Mesendoderm (in vitro differentiated cells): ENCODE measurements around the gene GVQW3.

Experiments
- DNase-seq: peaks from one replicate; pipeline ENCODE4 v3.0.0; 2013
- H2AK5ac ChIP-seq: 2 replicates; pipeline ENCODE4 v1.6.1; 2013; ENCODE audit warnings: low read length, inconsistent platforms
- H2BK120ac ChIP-seq: 2 replicates; pipeline ENCODE4 v1.6.1; 2013; ENCODE audit warnings: low read depth, mild to moderate bottlenecking, low read length, moderate library complexity, mixed read lengths
- H2BK15ac ChIP-seq: replicated peaks from 2 replicates; pipeline ENCODE4 v1.6.1; 2013; ENCODE audit warnings: low read depth, mild to moderate bottlenecking, moderate library complexity
- H2BK5ac ChIP-seq: 2 replicates; pipeline ENCODE4 v1.6.1; 2013; ENCODE audit warnings: low read length, inconsistent platforms
- H3K18ac ChIP-seq: 2 replicates; pipeline ENCODE4 v1.6.1; 2013; ENCODE audit warnings: mild to moderate bottlenecking, low read length, mixed read lengths
- H3K23ac ChIP-seq: one replicate; pipeline ENCODE4 v1.6.1; 2013; ENCODE audit warnings: low read length
- H3K27ac ChIP-seq: 2 replicates; pipeline ENCODE4 v1.5.1; 2013; ENCODE audit warnings: low read depth, mild to moderate bottlenecking, inconsistent platforms, low read length, moderate library complexity
- H3K27me3 ChIP-seq: 2 replicates; pipeline ENCODE4 v1.6.1; 2013; ENCODE audit warnings: low read length, control low read depth, mild to moderate bottlenecking, inconsistent platforms; ENCODE audit not compliant: insufficient read depth, poor library complexity
- H3K36me3 ChIP-seq: 2 replicates; pipeline ENCODE4 v1.6.1; 2013; ENCODE audit warnings: low read length, inconsistent platforms; ENCODE audit not compliant: control insufficient read depth, insufficient read depth
- H3K4ac ChIP-seq: one replicate; pipeline ENCODE4 v1.6.1; 2013; ENCODE audit warnings: low read depth, mild to moderate bottlenecking, low read length, moderate library complexity
- H3K4me1 ChIP-seq: 2 replicates; pipeline ENCODE4 v1.6.1; 2013; ENCODE audit warnings: low read depth, low read length, inconsistent platforms; ENCODE audit not compliant: control insufficient read depth
- H3K4me2 ChIP-seq: 2 replicates; pipeline ENCODE4 v1.6.1; 2013; ENCODE audit warnings: low read length
- H3K4me3 ChIP-seq: 2 replicates; pipeline ENCODE4 v1.5.1; 2013; ENCODE audit warnings: mild to moderate bottlenecking, low read length
- H3K56ac ChIP-seq: one replicate; pipeline ENCODE4 v1.6.1; 2013; ENCODE audit warnings: low read length
- H3K79me1 ChIP-seq: 2 replicates; pipeline ENCODE4 v1.6.1; 2013; ENCODE audit warnings: low read length, inconsistent platforms
- H3K79me2 ChIP-seq: 2 replicates; pipeline ENCODE4 v1.6.1; 2013; ENCODE audit warnings: mild to moderate bottlenecking, low read length; ENCODE audit not compliant: control insufficient read depth, insufficient read depth
- H3K9ac ChIP-seq: 2 replicates; pipeline ENCODE4 v1.6.1; 2013; ENCODE audit warnings: low read length, inconsistent platforms
- H4K5ac ChIP-seq: one replicate; pipeline ENCODE4 v1.6.1; 2013; ENCODE audit warnings: low read length
- H4K8ac ChIP-seq: one replicate; pipeline ENCODE4 v1.6.1; 2013; ENCODE audit warnings: low read depth, mild to moderate bottlenecking, control low read depth, low read length, moderate library complexity
- WGBS: extraction: QIAGEN DNeasy Blood & Tissue Kit; methylation state at CpG from one replicate; pipeline ENCODE4 v1.1.7; 2013; ENCODE audit warnings: low lambda C conversion rate, missing lambda C conversion rate; ENCODE audit not compliant: insufficient coverage; ENCODE audit errors: extremely low coverage; 5-methylcytosine and 5-hydroxymethylcytosine counted together

Gene GVQW3

GRCh38 chr11:76337923-76338322, 43.2 kb upstream of the GVQW3 start:
- Histone ChIP-seq H3K56ac (no peak overlapping the region), H3K4me2 (no peak overlapping the region), H3K4ac (no peak overlapping the region), H2BK5ac (no peak overlapping the region), H3K9ac (no peak overlapping the region), H2AK5ac (no peak overlapping the region), H3K79me2 (no peaks in the 10 kb centered on the region), H3K36me3 (no peaks in the 10 kb centered on the region), H3K27me3 (no peaks in the 10 kb centered on the region), H3K4me1 (no peaks in the 10 kb centered on the region), H2BK120ac (no peak overlapping the region), H3K4me3 (no peak overlapping the region), H3K27ac (no peak overlapping the region), H3K18ac (no peak overlapping the region), H3K23ac (no peak overlapping the region), H4K8ac (no peak overlapping the region), H4K5ac (no peak overlapping the region), H2BK15ac (no peak overlapping the region), H3K79me1 (no peaks in the 10 kb centered on the region)
- no CpG with 5 or more reads among the region's 4 CpGs for WGBS
- DNase-seq = no peak

- H3K56ac ChIP-seq = no peak overlapping the region
- H3K27me3 ChIP-seq = no peaks in the 10 kb centered on the region
- no peak overlapping the region for H3K4me3 ChIP-seq
- DNase-seq = no peak
- H4K8ac ChIP-seq = no peak overlapping the region
- H2BK15ac ChIP-seq = no peak overlapping the region
- H3K4ac ChIP-seq = no peak overlapping the region
- WGBS = no CpG with 5 or more reads among the region's 6 CpGs
- H3K23ac ChIP-seq = no peak overlapping the region
- no peaks in the 10 kb centered on the region for H3K36me3 ChIP-seq
- no peaks in the 10 kb centered on the region for H3K79me2 ChIP-seq
- H2BK5ac ChIP-seq = no peak overlapping the region
- H3K27ac ChIP-seq = no peak overlapping the region
- H3K79me1 ChIP-seq = no peaks in the 10 kb centered on the region
- no peak overlapping the region for H3K9ac ChIP-seq
- H2BK120ac ChIP-seq = no peak overlapping the region
- H3K4me1 ChIP-seq = no peaks in the 10 kb centered on the region
- no peak overlapping the region for H3K4me2 ChIP-seq
- no peak overlapping the region for H3K18ac ChIP-seq
- no peak overlapping the region for H4K5ac ChIP-seq
- H2AK5ac ChIP-seq = no peak overlapping the region
Measured at GRCh38 chr11:76339221-76339620, 41.9 kb upstream of the GVQW3 start.

GRCh38 chr11:76347466-76347865, 33.7 kb upstream of the GVQW3 start:
- WGBS = no CpG with 5 or more reads among the region's 2 CpGs
- no peak for DNase-seq

DNA sequence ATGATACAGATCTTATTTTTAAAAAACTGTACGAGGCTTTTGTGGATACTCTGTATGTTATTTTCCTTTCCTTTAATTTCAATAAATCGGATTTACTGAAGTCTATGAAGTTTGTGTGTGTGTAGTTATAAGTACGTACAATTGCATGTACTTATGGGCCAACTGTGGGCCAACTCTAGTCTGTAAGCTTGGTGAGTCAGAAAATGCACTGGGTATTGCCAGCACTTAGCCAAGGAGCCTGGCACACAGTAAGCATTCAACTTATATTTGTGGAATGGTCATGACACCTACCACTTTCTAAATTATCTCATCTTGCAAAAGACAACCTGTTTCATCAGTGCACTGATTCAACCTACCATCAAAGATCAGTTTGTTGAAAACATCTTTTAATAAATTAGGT, 32.8 kb upstream of the GVQW3 start:
- Histone ChIP-seq H3K18ac (no peak overlapping the region), H2BK15ac (no peak overlapping the region), H3K4ac (no peak overlapping the region), H3K56ac (no peak overlapping the region), H3K4me2 (no peak overlapping the region), H3K36me3 (no peaks in the 10 kb centered on the region), H2BK5ac (no peak overlapping the region), H4K5ac (no peak overlapping the region), H3K27me3 (no peaks in the 10 kb centered on the region), H2BK120ac (no peak overlapping the region), H4K8ac (no peak overlapping the region), H3K79me2 (no peaks in the 10 kb centered on the region), H3K9ac (no peak overlapping the region), H3K27ac (no peak overlapping the region), H2AK5ac (no peak overlapping the region), H3K4me1 (no peaks in the 10 kb centered on the region), H3K23ac (no peak overlapping the region), H3K79me1 (no peaks in the 10 kb centered on the region), H3K4me3 (no peak overlapping the region)
- DNase-seq = no peak
- no CpG with 5 or more reads among the region's 3 CpGs for WGBS

More at GRCh38 chr11:76347466-76347865, 33.7 kb upstream of the GVQW3 start:
- no peak overlapping the region for H4K8ac ChIP-seq
- H4K5ac ChIP-seq = no peak overlapping the region
- no peaks in the 10 kb centered on the region for H3K79me1 ChIP-seq
- H3K23ac ChIP-seq = no peak overlapping the region
- no peaks in the 10 kb centered on the region for H3K4me1 ChIP-seq
- no peak overlapping the region for H2AK5ac ChIP-seq
- H3K9ac ChIP-seq = no peak overlapping the region
- H2BK15ac ChIP-seq = no peak overlapping the region
- no peak overlapping the region for H2BK5ac ChIP-seq
- no peak overlapping the region for H3K4ac ChIP-seq
- no peaks in the 10 kb centered on the region for H3K36me3 ChIP-seq
- H3K4me3 ChIP-seq = no peak overlapping the region
- no peaks in the 10 kb centered on the region for H3K27me3 ChIP-seq
- no peaks in the 10 kb centered on the region for H3K79me2 ChIP-seq
- H3K27ac ChIP-seq = no peak overlapping the region
- no peak overlapping the region for H2BK120ac ChIP-seq
- no peak overlapping the region for H3K18ac ChIP-seq
- no peak overlapping the region for H3K56ac ChIP-seq
- no peak overlapping the region for H3K4me2 ChIP-seq

DNA sequence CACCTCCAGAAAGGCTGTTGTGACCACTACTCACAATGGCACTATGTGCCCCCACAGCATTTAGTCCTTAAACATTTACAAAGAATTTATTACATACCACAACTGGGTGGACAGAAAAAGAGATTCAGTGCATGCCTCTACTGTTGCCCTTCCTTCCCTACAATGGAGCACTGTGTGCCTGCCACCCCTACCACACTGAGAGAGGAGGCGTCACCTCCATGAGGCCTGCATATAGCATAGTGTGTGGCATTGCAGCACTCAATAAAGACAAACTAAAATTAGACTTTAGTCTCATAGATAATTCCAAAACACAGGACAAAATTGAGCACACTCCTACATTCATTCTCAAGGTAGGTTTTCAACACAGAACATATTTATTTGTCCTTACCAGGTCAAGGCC, 26.0 kb upstream of the GVQW3 start:
- H2BK15ac ChIP-seq = no peak overlapping the region
- H3K79me2 ChIP-seq = no peaks in the 10 kb centered on the region
- no peak overlapping the region for H3K4ac ChIP-seq
- no peak overlapping the region for H3K4me3 ChIP-seq
- H3K27ac ChIP-seq = no peak overlapping the region
- H3K18ac ChIP-seq = no peak overlapping the region
- H4K8ac ChIP-seq = no peak overlapping the region
- no peak overlapping the region for H3K9ac ChIP-seq
- H3K23ac ChIP-seq = no peak overlapping the region
- H2BK5ac ChIP-seq = no peak overlapping the region
- DNase-seq = no peak
- no peak overlapping the region for H3K56ac ChIP-seq
- no peak overlapping the region for H3K4me2 ChIP-seq
- no peaks in the 10 kb centered on the region for H3K79me1 ChIP-seq
- no peaks in the 10 kb centered on the region for H3K27me3 ChIP-seq
- no peak overlapping the region for H2AK5ac ChIP-seq
- no peak overlapping the region for H4K5ac ChIP-seq
- H3K4me1 ChIP-seq = no peaks in the 10 kb centered on the region
- no CpG with 5 or more reads among the region's 1 CpG for WGBS
- H3K36me3 ChIP-seq = no peaks in the 10 kb centered on the region
- no peak overlapping the region for H2BK120ac ChIP-seq

- H3K4me1 ChIP-seq = no peaks in the 10 kb centered on the region
- no peak overlapping the region for H4K5ac ChIP-seq
- H3K36me3 ChIP-seq = no peaks in the 10 kb centered on the region
- no peak overlapping the region for H3K18ac ChIP-seq
- no peak overlapping the region for H2BK120ac ChIP-seq
- no peak overlapping the region for H2BK5ac ChIP-seq
- H3K56ac ChIP-seq = no peak overlapping the region
- H3K27ac ChIP-seq = no peak overlapping the region
- H3K79me2 ChIP-seq = peaks cover 2% of the 10 kb centered on the region
- no peak overlapping the region for H3K9ac ChIP-seq
- H3K4me2 ChIP-seq = no peak overlapping the region
- H3K79me1 ChIP-seq = no peaks in the 10 kb centered on the region
- no peak overlapping the region for H2AK5ac ChIP-seq
- DNase-seq = no peak
- H4K8ac ChIP-seq = no peak overlapping the region
- H3K27me3 ChIP-seq = no peaks in the 10 kb centered on the region
- no peak overlapping the region for H2BK15ac ChIP-seq
- no peak overlapping the region for H3K4me3 ChIP-seq
- H3K23ac ChIP-seq = no peak overlapping the region
- H3K4ac ChIP-seq = no peak overlapping the region
Measured at GRCh38 chr11:76361374-76361773, 19.7 kb upstream of the GVQW3 start.
